Suprapubic skin (tissue), 4 donors: ENCODE measurements around the gene PNO1. TPM values are rescaled to one million over a fixed set of nuclear protein-coding genes. Genes with fewer than 3 reads are reported as not detected.
"Not testable (repeated sequence)": the region's sequence is repeated elsewhere in the genome, so short reads cannot be mapped to it uniquely, and the experiment has no call there.

Experiments used
- DNase-seq, 2 donors: peaks; one replicate each; pipeline ENCODE4 v3.0.0-alpha.2; 2019; ENCODE audit warnings: low spot score in 2 of 2
- H3K27ac ChIP-seq: fragments of 200-600 bp; sonication (generic); one replicate; pipeline ENCODE4 v1.5.1; 2019
- H3K27me3 ChIP-seq: fragments of 200-600 bp; sonication (generic); one replicate; pipeline ENCODE4 v1.5.1; 2019
- H3K36me3 ChIP-seq: fragments of 200-600 bp; sonication (generic); one replicate; pipeline ENCODE4 v1.5.1; 2019
- H3K4me1 ChIP-seq: fragments of 200-600 bp; sonication (generic); one replicate; pipeline ENCODE4 v1.5.1; 2019
- H3K4me3 ChIP-seq: fragments of 200-600 bp; sonication (generic); one replicate; pipeline ENCODE4 v1.5.1; 2019; ENCODE audit warnings: mild to moderate bottlenecking
- H3K9me3 ChIP-seq: fragments of 200-600 bp; sonication (generic); one replicate; pipeline ENCODE4 v1.5.1; 2019
- CTCF ChIP-seq, 2 donors: fragments of 200-600 bp in 1 of 2; fragments of 450-650 bp in 1 of 2; sonication (generic) in 1 of 2; IDR thresholded peaks; one replicate each; pipeline ENCODE4 v1.5.1; 2016 to 2019; ENCODE audit warnings: antibody characterized with exemption in 2 of 2, mild to moderate bottlenecking in 1 of 2, moderate library complexity in 1 of 2
- EP300 ChIP-seq: sonication (generic); formaldehyde crosslinking; IDR thresholded peaks from one replicate; pipeline ENCODE4 v1.6.1; 2017; ENCODE audit warnings: antibody characterized with exemption
- POLR2A ChIP-seq, 2 donors: fragments of 450-650 bp; IDR thresholded peaks; one replicate each; pipeline ENCODE4 v1.6.1; 2017; ENCODE audit warnings: antibody characterized with exemption in 2 of 2, mild to moderate bottlenecking in 2 of 2, moderate library complexity in 2 of 2
- POLR2AphosphoS5 ChIP-seq, 3 donors: sonication (generic); formaldehyde crosslinking; IDR thresholded peaks; one replicate each; pipeline ENCODE4 v1.6.1; 2017; ENCODE audit warnings: antibody characterized with exemption in 3 of 3
- WGBS: methylation state at CpG from one replicate; pipeline ENCODE4 v1.1.5; 2018; 5-methylcytosine and 5-hydroxymethylcytosine counted together
- total RNA-seq, 4 donors: library from RNA; depleted of rRNA; stranded (reverse); fragments of >200 nt; gene quantifications; one replicate each; pipeline ENCODE4 v1.1.0, GENCODE V29; 2016

Gene PNO1
- total RNA-seq, 4 donors from 2014 or later: 8.4 to 20.2 (median 15.5) TPM

GRCh38 chr2:68169308-68169707 lies 11.6 kb downstream of the PNO1 start:
- H3K4me1 ChIP-seq: no peaks in the 10 kb centered on the region
- no peak for DNase-seq
- H3K36me3 ChIP-seq: peaks cover 30% of the 10 kb centered on the region
- no peak overlapping the region for H3K4me3 ChIP-seq
- H3K27me3 ChIP-seq: no peaks in the 10 kb centered on the region
- WGBS: 93% methylated on average over 4 of the region's 4 CpGs
- H3K9me3 ChIP-seq: no peaks in the 10 kb centered on the region
- no peak overlapping the region for H3K27ac ChIP-seq
- TF ChIP-seq CTCF (IDR thresholded peaks at IDR 0.05): no peak
- TF ChIP-seq POLR2A (IDR thresholded peaks at IDR 0.05): no peak
- TF ChIP-seq POLR2AphosphoS5 (IDR thresholded peaks at IDR 0.05): no peak
- TF ChIP-seq EP300: no peak

GRCh38 chr2:68171146-68171545 lies 13.5 kb downstream of the PNO1 start:
- no peak overlapping the region for H3K27ac ChIP-seq
- no peaks in the 10 kb centered on the region for H3K4me1 ChIP-seq
- no peaks in the 10 kb centered on the region for H3K27me3 ChIP-seq
- no peak for DNase-seq
- H3K4me3 ChIP-seq: no peak overlapping the region
- WGBS: 95% methylated on average over 7 of the region's 7 CpGs
- no peak for TF ChIP-seq POLR2A (IDR thresholded peaks at IDR 0.05)
- TF ChIP-seq POLR2AphosphoS5 (IDR thresholded peaks at IDR 0.05): no peak
- TF ChIP-seq EP300: no peak
- TF ChIP-seq CTCF (IDR thresholded peaks at IDR 0.05): no peak
- H3K9me3 ChIP-seq: no peaks in the 10 kb centered on the region
- H3K36me3 ChIP-seq: peaks cover 37% of the 10 kb centered on the region

- TF ChIP-seq POLR2A (IDR thresholded peaks at IDR 0.05): no peak
- no peak for TF ChIP-seq POLR2AphosphoS5 (IDR thresholded peaks at IDR 0.05)
- no peak for TF ChIP-seq EP300
- TF ChIP-seq CTCF (IDR thresholded peaks at IDR 0.05): no peak
These were observed 14.0 kb downstream of the PNO1 start for GRCh38 chr2:68171684-68172083.

GRCh38 chr2:68172521-68172920 lies 14.8 kb downstream of the PNO1 start:
- 45% methylated on average over 2 of the region's 2 CpGs for WGBS
- H3K27ac ChIP-seq: no peak overlapping the region
- no peaks in the 10 kb centered on the region for H3K9me3 ChIP-seq
- peaks cover 31% of the 10 kb centered on the region for H3K36me3 ChIP-seq
- TF ChIP-seq POLR2A (IDR thresholded peaks at IDR 0.05) (no peak), POLR2AphosphoS5 (IDR thresholded peaks at IDR 0.05) (no peak), EP300 (no peak), CTCF (IDR thresholded peaks at IDR 0.05) (no peak)
- no peak for DNase-seq
- H3K4me1 ChIP-seq: no peaks in the 10 kb centered on the region
- no peak overlapping the region for H3K4me3 ChIP-seq
- H3K27me3 ChIP-seq: no peaks in the 10 kb centered on the region

More at GRCh38 chr2:68171684-68172083, 14.0 kb downstream of the PNO1 start:
- no peak for DNase-seq
- Histone ChIP-seq H3K9me3 (no peaks in the 10 kb centered on the region), H3K4me1 (no peaks in the 10 kb centered on the region), H3K27ac (no peak overlapping the region), H3K27me3 (no peaks in the 10 kb centered on the region), H3K4me3 (no peak overlapping the region), H3K36me3 (peaks cover 34% of the 10 kb centered on the region)
- 91% methylated on average over 4 of the region's 4 CpGs for WGBS

- Histone ChIP-seq H3K36me3 (peaks cover 33% of the 10 kb centered on the region), H3K4me1 (no peaks in the 10 kb centered on the region), H3K27ac (no peak overlapping the region), H3K4me3 (no peak overlapping the region), H3K9me3 (no peaks in the 10 kb centered on the region), H3K27me3 (no peaks in the 10 kb centered on the region)
- DNase-seq: no peak
- WGBS: 78% methylated on average over 8 of the region's 8 CpGs
- TF ChIP-seq POLR2A (IDR thresholded peaks at IDR 0.05): no peak
- TF ChIP-seq POLR2AphosphoS5 (IDR thresholded peaks at IDR 0.05): no peak
- TF ChIP-seq CTCF (IDR thresholded peaks at IDR 0.05): no peak
- TF ChIP-seq EP300: no peak
These were observed 15.5 kb downstream of the PNO1 start for GRCh38 chr2:68172990-68173700.

GRCh38 chr2:68175210-68175609 lies 17.5 kb downstream of the PNO1 start:
- H3K4me1 ChIP-seq, H3K4me3 ChIP-seq, H3K27ac ChIP-seq, H3K9me3 ChIP-seq, H3K27me3 ChIP-seq, DNase-seq: not testable (repeated sequence)
- H3K36me3 ChIP-seq: peaks cover 49% of the 10 kb centered on the region
- 88% methylated on average over 4 of the region's 4 CpGs for WGBS
